Tracheal epithelial cell (primary cell): ENCODE measurements around the gene TOX2. TPM values are rescaled to one million over a fixed set of nuclear protein-coding genes. Genes with fewer than 3 reads are reported as not detected.

ENCODE experiments used
- total RNA-seq: library from RNA; depleted of rRNA; stranded (reverse); fragments of >200 nt; gene quantifications from 2 replicates; pipeline ENCODE4 v1.2.1, GENCODE V29; 2014

TOX2 gene, protein sequence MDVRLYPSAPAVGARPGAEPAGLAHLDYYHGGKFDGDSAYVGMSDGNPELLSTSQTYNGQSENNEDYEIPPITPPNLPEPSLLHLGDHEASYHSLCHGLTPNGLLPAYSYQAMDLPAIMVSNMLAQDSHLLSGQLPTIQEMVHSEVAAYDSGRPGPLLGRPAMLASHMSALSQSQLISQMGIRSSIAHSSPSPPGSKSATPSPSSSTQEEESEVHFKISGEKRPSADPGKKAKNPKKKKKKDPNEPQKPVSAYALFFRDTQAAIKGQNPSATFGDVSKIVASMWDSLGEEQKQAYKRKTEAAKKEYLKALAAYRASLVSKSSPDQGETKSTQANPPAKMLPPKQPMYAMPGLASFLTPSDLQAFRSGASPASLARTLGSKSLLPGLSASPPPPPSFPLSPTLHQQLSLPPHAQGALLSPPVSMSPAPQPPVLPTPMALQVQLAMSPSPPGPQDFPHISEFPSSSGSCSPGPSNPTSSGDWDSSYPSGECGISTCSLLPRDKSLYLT
- not detected in 2 replicates for total RNA-seq

DNA sequence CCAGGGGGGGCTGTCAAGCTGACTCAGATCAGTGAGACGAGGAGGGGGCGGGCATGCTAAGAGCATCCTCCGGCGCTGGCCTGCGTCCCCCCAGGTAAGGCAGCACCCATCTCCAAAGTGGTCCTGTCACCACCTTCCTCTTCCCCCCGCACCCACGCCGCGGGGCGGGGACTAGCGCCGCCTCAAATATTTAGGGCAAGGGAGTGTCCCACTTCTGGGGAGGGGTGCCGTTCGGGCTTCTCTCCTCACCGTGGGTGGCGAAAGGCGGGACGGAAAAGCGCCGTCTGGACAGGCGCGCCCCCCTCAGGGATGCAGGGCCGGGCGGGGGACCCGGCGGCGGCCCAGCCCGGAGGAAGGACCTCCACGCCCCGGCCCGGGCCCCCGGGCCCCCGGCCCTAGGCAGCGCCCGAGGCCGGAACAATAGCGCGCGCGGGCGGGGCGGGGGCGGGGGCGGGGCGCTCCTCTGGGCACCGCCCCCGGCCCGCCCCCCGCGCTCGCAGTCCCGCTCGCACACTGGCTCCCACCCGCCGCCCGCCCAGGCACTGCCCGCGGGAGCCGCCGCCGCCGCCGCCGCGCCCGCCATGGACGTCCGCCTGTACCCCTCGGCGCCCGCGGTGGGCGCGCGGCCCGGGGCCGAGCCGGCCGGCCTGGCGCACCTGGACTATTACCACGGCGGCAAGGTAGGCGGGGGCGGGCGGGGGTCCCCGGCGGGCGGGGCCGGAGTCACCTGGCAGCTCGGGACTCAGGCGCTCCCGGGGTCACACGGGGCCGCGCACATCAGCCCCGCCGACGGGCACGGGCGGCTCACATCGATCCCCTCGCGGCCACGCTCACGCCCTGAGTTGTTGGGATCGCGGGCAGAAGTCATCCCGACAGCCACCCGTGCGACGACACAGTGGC, at the start of gene TOX2:
Gene TOX2 (plus strand): TSS at position 542 of the 900 bp plus-strand sequence. CDS start 40 bp downstream, at position 582.

Other genes with a start within 250 kb of the TOX2 start
- gene MYBL2, start 247.7 kb upstream of the TOX2 start, total RNA-seq: 0.21 and 3.1 TPM in 2 replicates
- not detected in 2 replicates for gene GTSF1L, start 187.8 kb upstream of the TOX2 start, total RNA-seq